Stimulated activated CD4-positive, alpha-beta T cell treated with anti-CD3 and anti-CD28 coated beads, Interleukin-2, amount 100 ng/mL, for 4 hours (primary cell): ENCODE measurements around the gene SERHL2.
"Not testable (repeated sequence)": the region's sequence is repeated elsewhere in the genome, so short reads cannot be mapped to it uniquely, and the experiment has no call there.

Experiments used
- DNase-seq: peaks from one replicate; pipeline ENCODE4 v3.0.0-alpha.2; 2020; ENCODE audit warnings: low read depth

SERHL2 gene

DNA sequence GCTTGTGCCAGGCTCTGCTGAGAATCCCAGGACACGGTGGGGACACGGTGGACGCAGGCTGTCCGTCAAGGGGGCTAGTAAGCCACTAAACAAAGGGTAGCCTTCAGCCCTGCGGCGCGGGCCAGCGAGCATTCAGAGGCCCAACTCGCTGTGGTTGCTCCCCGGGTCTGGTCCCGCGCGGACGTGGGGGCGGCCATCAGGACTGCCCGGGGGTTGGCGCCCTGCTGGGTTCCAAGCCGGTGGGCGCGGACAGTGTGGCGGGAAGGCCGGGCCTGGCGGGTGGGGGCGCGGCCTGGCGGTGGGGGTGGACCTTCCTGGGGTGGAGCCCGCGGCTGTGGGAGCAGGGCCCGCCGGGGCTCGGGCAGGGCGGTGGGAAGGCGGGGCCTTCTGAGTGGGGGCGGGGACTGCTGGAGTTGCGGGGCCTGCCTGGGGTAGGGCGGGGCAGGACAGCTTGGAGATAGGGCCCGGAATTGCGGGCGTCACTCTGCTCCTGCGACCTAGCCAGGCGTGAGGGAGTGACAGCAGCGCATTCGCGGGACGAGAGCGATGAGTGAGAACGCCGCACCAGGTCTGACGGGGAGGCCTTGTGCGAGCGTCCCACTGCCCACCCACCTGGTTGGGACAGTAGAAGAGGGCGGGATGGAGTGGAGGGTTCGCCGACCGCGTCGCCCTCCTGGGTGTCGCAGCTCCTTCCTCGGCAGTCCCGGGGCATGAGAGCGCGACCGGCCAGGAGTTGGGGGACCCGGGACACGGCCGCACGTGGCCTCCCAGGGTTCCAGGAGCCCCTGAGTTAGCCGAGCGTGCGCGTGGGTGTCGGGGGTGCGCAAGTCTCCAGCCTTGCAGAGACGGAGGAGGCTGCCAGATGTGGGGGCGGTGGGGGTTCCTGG is at the start of gene SERHL2:
TSS of gene SERHL2 (plus strand) at position 482 of the 887 bp plus-strand sequence. CDS start at position 547, 65 bp downstream.
- peak; percentile 68 for DNase-seq

DNA sequence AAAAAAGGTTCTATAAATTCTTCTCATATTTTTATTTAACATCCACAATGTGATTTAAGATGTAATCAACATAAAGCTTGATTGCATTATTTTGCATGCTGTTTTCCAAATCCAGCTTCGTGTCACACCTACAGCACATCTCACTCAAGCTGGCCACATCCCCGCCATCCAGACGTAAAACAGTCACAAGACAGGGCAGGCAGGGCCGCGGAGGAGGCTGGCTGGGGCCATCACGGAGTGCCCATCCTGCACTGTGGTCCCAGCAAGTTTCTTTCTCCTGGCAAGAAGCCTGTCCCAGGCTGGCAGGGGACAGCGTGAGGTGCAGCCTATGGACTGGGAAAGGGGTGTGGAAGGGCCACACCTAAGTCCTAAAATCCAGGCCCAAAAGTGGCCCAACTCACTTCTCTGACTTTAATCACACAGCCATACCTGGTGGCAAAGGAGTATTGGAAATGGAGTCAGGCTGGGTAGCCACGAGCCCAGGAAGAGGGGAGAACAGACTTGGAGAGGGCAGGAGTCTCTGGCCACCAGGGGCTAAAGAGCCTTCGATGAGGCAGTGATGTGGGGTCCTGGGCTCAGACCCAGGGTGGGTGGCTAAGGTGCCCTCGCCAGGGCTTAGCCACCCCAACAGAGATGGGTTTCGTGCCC is 45.3 kb upstream of the SERHL2 start:
- DNase-seq, result not testable (repeated sequence)

DNA sequence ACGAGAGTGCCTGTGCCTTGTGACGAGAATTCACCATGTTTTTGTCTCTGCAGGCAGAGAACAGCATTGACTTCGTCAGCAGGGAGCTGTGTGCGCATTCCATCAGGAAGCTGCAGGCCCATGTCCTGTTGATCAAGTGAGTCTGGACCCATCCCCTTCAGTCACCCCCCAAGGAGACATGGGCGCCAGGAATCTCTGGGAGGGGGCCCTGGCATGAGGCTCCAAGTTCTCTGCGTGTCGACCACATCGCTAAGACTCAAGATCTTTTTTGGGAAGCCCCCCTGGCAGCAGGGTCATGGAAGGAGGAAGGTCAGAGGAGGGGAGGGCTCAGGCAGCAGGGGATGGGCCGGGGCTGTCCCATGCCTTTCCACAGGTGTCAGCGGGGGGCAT is 44.8 kb upstream of the SERHL2 start:
- DNase-seq, result not testable (repeated sequence)

GRCh38 chr22:42509548-42509947 is 44.2 kb upstream of the SERHL2 start:
- no peak for DNase-seq

DNA sequence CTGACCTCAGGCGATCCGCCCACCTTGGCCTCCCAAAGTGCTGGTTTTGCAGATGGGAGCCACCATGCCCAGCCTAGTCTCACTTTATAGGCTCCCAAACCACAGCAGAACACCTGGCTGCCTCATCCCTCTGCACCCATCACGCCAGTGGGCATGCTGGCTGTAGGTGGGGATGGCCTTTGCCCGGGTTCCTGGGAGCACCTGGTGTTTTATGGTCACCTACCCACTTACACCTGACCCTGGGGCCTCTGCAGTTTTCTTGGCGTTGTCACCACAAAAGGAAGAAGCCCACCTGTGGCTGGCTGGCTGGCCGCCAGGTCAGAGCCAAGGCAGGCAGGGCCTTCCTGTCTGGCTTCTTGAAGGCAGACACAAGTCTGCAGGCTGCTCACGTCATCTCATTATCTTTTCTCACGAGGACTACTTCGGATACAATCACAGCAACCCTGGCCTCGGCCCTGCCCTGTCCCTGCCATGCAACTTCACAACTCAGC is 42.3 kb upstream of the SERHL2 start:
- DNase-seq, result no peak

DNA sequence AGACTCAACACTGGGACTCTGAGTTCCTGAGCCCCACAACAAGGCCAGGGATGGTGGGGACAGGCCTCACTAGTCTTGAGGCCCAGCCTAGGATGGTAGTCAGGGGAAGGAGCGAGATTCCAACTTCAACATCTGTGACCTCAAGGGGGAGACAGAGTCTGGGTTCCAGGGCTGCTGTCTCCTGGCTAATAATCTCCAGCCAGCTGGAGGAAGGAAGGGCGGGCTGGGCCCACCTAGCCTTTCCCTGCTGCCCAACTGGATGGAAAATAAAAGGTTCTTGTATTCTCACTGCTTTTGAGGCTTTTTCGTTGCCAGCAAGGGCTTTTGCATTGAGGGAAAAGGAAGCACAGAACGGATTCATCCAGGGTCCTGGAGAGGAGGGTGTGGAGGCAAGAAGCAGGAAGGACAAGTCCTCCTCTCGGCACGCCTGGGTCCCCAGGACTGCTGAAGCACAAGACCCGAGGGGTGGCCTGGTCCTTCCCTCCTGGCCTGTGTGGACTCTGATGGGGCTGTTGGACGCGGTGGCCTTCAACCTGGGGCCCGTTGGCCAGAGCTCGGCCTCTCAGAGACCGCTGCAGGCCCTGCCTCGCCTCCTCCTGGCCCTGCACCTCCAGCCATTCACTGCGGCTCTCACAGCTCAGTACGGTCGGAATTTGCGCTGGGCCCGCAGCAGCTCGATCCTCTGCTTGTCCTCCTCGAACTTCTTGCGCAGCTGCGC is 41.3 kb upstream of the SERHL2 start:
- not testable (repeated sequence) for DNase-seq

DNA sequence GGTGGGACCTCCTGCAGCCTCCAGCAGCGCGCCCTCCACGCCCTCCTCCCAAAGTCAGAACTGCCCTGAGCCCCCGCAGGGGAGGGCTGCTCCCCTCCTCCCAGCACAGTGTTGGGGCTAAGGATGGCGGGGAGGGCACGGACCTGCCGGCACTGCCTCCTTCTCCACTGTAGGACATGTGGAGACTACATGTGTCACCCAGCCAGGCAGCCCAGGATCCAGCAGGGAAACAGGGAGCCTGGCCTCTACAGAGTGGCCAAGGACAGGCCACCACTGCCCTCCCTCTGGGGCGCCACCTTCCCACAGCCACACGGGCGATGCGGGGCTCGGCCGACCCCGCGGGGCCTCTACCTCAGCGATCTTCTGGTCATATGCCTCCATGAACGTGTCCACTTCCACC is 39.4 kb upstream of the SERHL2 start:
- not testable (repeated sequence) for DNase-seq

DNA sequence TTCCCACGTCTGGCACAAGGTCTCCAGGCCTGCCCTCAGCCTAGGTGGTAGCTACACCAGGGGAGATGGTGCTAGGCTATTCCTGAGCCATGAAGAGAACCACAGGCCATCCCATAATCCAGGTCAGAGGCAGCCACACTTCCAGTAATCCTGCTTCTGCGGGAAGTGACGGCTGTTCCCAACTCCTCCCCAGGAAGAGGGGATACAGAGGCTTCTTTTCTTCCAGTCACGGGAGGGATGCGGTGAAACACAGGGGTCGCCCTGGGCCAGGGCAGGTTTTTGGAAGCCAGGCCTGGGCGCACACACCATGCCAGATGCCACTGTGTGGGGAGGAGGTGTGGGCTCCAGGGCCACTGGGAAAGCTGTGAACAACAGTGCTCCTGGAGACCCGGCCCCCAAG is 38.5 kb upstream of the SERHL2 start:
- DNase-seq, result not testable (repeated sequence)

GRCh38 chr22:42515896-42516295 is 37.9 kb upstream of the SERHL2 start:
- no peak for DNase-seq

DNA sequence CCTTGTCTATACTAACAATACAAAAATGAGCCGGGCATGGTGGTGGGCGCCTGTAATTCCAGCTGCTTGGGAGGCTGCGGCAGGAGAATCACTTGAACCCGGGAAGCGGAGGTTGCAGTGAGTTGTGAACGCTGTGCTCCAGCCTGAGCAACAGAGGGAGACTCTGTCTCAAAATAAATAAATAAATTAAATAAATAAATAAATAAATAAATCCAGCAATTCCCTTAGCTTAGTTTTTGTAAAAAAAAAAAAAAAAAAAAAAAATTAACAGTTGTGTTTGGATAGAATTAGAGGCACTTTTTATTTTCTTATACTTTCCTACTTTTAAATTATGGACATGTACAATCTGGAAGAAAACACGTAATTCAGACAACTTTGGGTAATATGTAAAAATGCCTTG is 36.7 kb upstream of the SERHL2 start:
- DNase-seq, result not testable (repeated sequence)

DNA sequence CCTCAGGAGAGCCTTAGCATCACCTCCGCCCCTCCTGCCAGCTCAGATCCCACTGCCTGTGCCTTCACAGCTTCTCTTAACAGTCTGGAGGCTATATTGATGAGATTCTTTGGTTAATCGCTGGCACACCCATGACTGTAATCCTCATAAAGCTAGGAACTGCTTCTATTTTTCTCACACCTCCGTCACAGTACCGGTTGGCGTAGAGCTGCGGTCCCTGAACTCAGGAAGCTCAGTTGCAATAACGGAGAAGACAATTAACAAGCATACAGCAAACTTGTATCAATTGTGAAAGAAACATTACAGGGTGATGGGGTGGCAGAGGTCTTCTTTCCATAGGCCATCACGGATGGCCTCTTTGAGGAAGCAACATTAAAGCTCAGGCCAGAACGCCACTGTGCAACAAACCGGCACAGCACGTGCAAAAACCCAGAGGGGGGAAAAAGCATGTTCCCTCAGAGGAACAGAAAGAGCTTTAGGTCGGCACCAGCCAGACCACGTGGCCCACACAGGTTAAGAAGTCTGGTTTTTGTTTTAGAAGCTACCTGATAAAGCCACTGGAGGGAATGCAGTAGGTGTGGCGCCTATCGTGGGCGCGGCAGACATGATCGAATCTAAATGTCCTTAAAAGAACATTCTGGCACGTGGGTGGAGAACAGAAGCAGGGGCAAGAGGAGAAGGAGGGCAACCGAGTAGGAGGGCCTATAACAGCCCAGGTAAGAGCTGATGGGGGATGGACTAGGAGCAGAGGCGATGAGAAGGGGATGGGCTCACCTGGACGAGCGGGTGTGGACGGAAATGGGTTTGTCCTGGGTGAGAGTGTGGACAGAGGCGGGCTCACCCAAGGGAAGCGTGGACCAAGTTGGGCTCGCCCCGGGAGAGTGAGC is 34.9 kb upstream of the SERHL2 start:
- not testable (repeated sequence) for DNase-seq

DNA sequence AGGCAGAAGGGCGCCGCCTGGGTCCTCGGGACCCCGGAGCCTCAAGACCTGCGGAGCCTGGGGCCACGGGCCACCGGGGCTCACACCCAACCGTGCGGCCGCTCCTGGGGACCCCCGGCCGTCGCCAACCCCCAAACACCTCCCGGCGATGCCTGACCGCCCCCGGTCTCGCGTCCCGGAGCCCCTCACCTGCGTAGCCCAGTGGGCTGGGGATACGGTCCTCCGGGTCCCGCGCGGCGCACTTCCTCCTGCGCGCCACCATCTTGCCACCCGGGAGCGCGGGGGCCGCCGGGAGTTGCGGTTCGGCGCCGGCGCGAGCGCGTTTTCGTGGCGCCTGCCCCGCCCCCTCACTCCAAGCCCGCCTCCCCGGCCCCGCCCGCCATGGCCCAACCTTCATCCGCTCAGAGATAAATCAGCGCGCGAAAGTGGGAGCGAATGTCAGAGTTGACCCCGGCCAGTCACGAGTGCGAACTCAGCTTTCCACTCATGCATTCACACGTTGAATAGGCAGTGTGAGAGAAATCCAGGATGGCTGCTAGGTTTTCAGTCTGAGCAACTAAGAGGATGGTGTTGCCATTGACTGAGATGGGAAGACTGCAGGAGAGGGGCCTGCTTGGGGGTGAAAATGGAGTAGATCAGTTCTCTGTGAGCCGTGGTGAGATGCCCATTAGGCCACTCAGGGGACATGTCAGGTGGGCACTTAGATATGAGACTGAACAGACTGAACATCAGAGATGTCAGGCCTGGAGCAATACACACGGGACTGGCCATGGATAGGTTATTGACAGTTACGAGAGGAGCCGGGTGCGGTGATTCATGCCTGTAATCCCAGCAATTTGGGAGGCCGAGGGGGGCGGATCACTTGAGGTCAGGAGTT is 34.0 kb upstream of the SERHL2 start, which contains the start of gene RRP7A:
TSS of gene RRP7A (minus strand) at position 272 of the 877 bp plus-strand sequence. CDS start at position 262, 10 bp downstream.
- peak; percentile 78 for DNase-seq

DNA sequence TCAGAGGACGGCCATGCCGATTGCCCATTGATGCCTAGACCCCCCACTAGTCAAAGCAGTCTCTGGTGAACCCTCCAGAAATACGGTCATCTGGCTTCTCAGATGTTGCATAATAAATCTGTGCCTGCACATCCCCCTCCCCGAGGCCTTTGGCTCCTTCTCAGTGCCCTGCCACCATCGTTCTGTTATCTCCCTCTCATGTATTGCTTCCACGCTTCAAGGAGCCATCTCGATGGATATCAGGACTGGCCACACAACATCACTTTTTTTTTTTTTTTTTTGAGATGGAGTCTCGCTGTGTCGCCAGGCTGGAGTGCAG is 32.6 kb upstream of the SERHL2 start:
- no peak for DNase-seq

- no peak for DNase-seq
Observed at GRCh38 chr22:42522546-42522945, 31.2 kb upstream of the SERHL2 start.

DNA sequence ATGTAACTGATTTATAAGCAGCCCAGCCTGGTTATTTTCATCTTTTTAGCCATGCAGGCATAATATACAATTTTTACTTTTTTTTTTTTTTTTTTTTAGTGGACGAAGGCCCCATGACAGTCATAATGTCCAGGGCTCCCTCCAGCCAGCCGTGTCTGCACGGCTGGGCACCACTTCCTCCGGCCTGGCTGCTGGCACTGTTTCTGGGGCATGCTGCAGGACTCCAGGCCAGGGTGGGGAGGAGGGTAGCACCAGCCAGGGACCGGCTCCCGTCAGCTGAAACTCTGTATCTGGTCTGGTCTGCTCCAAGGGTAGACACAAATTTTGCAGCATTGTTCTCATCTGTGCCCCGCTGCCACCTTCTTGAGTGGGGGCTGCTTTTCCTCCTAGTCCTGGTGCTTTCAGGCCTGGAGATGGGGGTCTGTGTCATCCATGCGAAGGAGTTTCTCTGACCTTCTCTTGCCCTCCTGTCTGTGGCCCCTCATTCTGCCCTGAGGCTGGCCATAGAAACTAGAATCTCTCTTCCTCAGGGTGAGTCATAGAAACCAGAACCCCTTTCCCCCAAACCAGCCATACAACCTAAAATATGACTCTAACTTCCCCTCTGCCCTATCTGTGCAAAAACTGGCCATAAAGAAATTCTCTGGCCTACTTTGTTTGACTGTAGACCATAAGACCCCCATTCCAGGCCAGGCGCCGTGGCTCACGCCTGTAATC is 25.0 kb upstream of the SERHL2 start:
- DNase-seq, result no peak

GRCh38 chr22:42529435-42529834 is 24.3 kb upstream of the SERHL2 start:
- not testable (repeated sequence) for DNase-seq

DNA sequence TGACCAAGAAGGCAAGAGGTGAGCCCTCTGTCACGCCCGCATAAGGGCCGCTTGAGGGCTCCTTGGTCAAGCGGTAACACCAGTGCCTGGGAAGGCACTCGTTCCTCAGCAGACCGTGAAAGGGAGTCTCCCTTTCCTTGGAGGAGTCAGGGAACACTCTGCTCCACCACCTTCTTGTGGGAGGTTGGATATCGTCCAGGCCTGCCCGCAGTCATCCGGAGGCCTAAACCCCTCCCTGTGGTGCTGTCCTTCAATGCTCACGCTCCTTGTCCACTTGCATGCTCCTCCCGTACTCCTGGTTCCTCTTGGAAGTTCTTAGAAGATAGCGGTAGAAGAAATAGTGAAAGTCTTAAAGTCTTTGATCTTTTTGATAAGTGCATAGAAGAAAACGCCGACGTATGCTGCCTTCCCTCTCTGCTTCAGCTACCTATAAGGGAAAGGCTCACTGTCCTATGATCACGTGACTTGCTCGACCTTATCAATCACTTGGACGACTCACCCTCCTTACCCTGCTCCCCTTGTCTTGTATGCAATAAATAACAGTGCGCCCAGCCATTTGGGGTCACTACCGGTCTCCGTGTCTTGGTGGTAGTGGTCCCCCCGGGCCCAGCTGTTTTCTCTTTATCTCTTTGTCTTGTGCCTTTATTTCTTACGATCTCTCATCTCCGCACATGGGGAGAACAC is 22.2 kb upstream of the SERHL2 start:
- not testable (repeated sequence) for DNase-seq

- DNase-seq, result no peak
Observed at GRCh38 chr22:42533638-42533977, 20.1 kb upstream of the SERHL2 start.

DNA sequence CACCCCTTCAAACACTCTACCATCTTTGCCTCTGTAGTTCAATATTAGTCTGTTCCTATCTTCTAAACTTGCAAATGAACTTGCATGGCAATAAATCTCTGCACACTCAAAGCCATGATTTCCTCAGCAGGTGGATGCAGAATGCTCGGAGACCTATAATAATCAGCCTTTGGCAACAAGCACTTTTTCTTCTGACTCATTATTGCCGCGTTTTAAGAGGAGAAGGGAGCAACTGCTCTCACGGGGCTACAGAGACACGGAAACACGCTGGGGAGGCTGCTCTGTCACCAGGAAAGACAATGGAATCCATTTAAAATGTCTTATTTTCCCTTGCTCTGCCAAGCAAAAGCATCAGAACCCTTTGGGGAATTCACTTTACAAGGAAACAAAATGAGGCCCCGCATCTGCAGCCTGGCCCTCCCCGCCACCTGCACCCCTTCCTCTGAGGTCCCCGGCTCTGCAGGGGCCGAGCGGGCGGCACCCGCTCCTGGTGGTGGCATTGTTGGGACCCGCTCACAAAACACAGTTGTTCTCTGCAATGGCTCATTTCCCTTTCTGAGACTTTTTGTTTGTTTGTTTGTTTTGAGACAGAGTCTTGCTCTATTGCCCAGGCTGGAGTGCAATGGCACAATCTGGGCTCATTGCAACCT is 18.5 kb upstream of the SERHL2 start:
- not testable (repeated sequence) for DNase-seq
